Ovary (tissue), 9 donors: Measurements from ENCODE around the gene SCYGR4. TPM values are rescaled to one million over a fixed set of nuclear protein-coding genes. Genes with fewer than 3 reads are reported as not detected.

Experiments used
- DNase-seq, 5 donors: peaks; one replicate each; pipeline ENCODE4 v3.0.0-alpha.2; 2019 to 2020
- H3K27ac ChIP-seq, 2 donors: fragments of 200-600 bp; one replicate each; pipeline versions ENCODE4 v1.5.1 to v1.8.0; 2019 to 2022
- H3K27me3 ChIP-seq: fragments of 200-600 bp; one replicate; pipeline ENCODE4 v1.8.0; 2022
- H3K36me3 ChIP-seq: fragments of 200-600 bp; sonication (generic); one replicate; pipeline ENCODE4 v1.5.1; 2019
- H3K4me1 ChIP-seq: one replicate; pipeline ENCODE4 v1.8.1; 2013; ENCODE audit warnings: mild to moderate bottlenecking, moderate library complexity; ENCODE audit not compliant: insufficient read depth
- H3K4me3 ChIP-seq: fragments of 200-600 bp; sonication (generic); one replicate; pipeline ENCODE4 v1.5.1; 2017
- H3K9me3 ChIP-seq, 2 donors: fragments of 200-600 bp in 1 of 2; sonication (generic) in 1 of 2; one replicate each; pipeline versions ENCODE4 v1.5.1 to v1.8.1; 2013 to 2019; ENCODE audit warnings: mild to moderate bottlenecking in 1 of 2, moderate library complexity in 1 of 2
- CTCF ChIP-seq, 3 donors: fragments of 450-650 bp in 2 of 3; fragments of 200-600 bp in 1 of 3; IDR thresholded peaks; one replicate each; pipeline versions ENCODE4 v1.5.1 to v1.8.0; 2016 to 2022; ENCODE audit warnings: antibody characterized with exemption in 3 of 3, mild to moderate bottlenecking in 1 of 3
- EP300 ChIP-seq: sonication (generic); formaldehyde crosslinking; IDR thresholded peaks from one replicate; pipeline ENCODE4 v1.6.1; 2017; ENCODE audit warnings: antibody characterized with exemption
- POLR2A ChIP-seq: fragments of 450-650 bp; IDR thresholded peaks from one replicate; pipeline ENCODE4 v1.6.1; 2017; ENCODE audit warnings: antibody characterized with exemption, mild to moderate bottlenecking, moderate library complexity
- WGBS, 3 donors: extraction: QIAGEN DNeasy Blood & Tissue Kit in 1 of 3; methylation state at CpG; one replicate each; pipeline versions ENCODE4 v1.1.5 to v1.1.7; 2013 to 2017; 5-methylcytosine and 5-hydroxymethylcytosine counted together
- intact Hi-C, 4 donors: fragments of 100-400 bp; cut with DNase I; formaldehyde crosslinking; loops; one replicate each; pipeline versions ENCODE4 v1.11.0 to v1.15.1; 2022 to 2023
- polyA plus RNA-seq, 2 donors: library from polyadenylated mRNA; stranded (reverse); fragments of 200-250 nt in 1 of 2; fragments of 350-450 nt in 1 of 2; fragmentation: Illumina TruSeq in 1 of 2; extraction: RNeasy Lipid Tissue Mini Kit (QIAGEN cat#74804) in 1 of 2; gene quantifications; one replicate each; pipeline ENCODE4 v1.2.3, GENCODE V29; 2013 to 2014
- total RNA-seq, 7 donors: library from RNA; depleted of rRNA in 2 of 7; stranded (reverse); fragments of >200 nt in 2 of 7; fragmentation: NEBNext Ultra II Directional in 3 of 7; extraction: Animal tissue kit (Norgen Biotek cat#: 25700) in 3 of 7; gene quantifications; one replicate each; pipeline versions ENCODE4 v1.1.0 to v1.2.4, GENCODE V29; 2016 to 2023
- donor health status: DM: no; HTN: no; CAD: no; lungs with moderate emphysema.
- donor health status: DM: no; HTN: no; CAD: no.
- donor health status: Bipolar disorder and iron deficiency.
- donor health status: DM: yes; HTN: yes; CAD: no.
- donor health status: DM: no; HTN: no; CAD: no.
- donor health status: DM: yes; HTN: yes; CAD: no.

Gene SCYGR4
- total and polyA plus RNA-seq, 9 donors = not detected

DNA sequence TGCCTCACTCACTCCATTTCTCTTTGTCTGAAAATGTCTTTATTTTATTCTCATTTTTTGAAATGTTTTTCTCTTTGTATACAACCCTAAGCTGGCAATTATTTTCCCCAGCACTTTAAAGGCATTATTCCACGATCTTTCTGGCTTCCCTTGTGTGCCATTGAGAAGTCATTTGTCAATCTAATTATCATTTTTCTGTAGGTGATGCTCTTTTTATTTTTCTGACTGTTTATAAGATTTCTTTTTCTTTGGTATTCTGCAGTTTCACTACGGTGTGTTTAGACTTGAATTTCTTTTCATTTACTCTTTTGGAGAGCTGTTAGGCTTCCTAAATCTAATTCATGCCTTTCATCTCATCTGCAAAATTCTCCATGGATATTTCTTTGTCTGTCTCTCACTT is 8.1 kb downstream of the SCYGR4 start:
- Histone ChIP-seq H3K9me3 (no peaks in the 10 kb centered on the region), H3K27ac (no peak overlapping the region)

GRCh38 chr2:227626580-227627151 is 9.4 kb downstream of the SCYGR4 start:
- Histone ChIP-seq H3K36me3 (no peaks in the 10 kb centered on the region), H3K4me3 (no peak overlapping the region), H3K27me3 (no peaks in the 10 kb centered on the region), H3K27ac (no peak overlapping the region), H3K9me3 (no peaks in the 10 kb centered on the region), H3K4me1 (no peaks in the 10 kb centered on the region)
- intact Hi-C loops = no loop called here
- no peak for DNase-seq
- TF ChIP-seq CTCF (IDR thresholded peaks at IDR 0.05) = no peak
- TF ChIP-seq POLR2A = no peak
- no peak for TF ChIP-seq EP300
- 91 to 99% (median 97%) methylated on average over 10 of the region's 10 CpGs for WGBS, 3 donors

More for the DNA sequence above, 8.1 kb downstream of the SCYGR4 start:
- H3K27me3 ChIP-seq = no peaks in the 10 kb centered on the region
- H3K36me3 ChIP-seq = no peaks in the 10 kb centered on the region
- H3K4me1 ChIP-seq = no peaks in the 10 kb centered on the region
- no peak for DNase-seq
- TF ChIP-seq EP300 (no peak), POLR2A (no peak)
- intact Hi-C loops = no loop called here
- no peak overlapping the region for H3K4me3 ChIP-seq
- WGBS, 3 donors = 52 to 65% (median 62%) methylated on average over 2 of the region's 2 CpGs

DNA sequence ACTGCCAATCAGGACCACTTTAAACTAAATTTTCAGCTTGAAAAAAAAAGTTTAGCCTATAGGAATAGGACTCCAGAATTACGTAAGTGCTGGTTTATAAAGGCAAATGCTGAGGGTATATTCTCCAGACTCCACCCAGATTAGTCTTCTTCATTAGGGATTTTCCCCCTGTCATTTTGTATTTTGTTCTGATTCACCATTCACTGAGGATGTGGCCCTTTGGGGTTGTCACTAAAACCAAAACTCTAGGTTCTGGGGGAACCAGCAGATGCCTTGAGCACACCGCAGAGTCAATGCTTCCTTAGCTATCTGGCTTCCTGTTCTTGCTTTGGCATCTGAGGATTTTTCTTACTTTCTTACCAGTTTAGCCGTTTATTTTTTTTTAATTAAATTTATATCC is 10.5 kb downstream of the SCYGR4 start:
- DNase-seq = no peak
- Histone ChIP-seq H3K27me3 (no peaks in the 10 kb centered on the region), H3K27ac (no peak overlapping the region), H3K4me1 (no peaks in the 10 kb centered on the region), H3K36me3 (no peaks in the 10 kb centered on the region), H3K9me3 (no peaks in the 10 kb centered on the region), H3K4me3 (no peak overlapping the region)
- TF ChIP-seq POLR2A (no peak), CTCF (IDR thresholded peaks at IDR 0.05) (no peak), EP300 (no peak)
- intact Hi-C loops = no loop called here
- WGBS, 3 donors = 78 to 93% (median 92%) methylated on average over 3 of the region's 3 CpGs

DNA sequence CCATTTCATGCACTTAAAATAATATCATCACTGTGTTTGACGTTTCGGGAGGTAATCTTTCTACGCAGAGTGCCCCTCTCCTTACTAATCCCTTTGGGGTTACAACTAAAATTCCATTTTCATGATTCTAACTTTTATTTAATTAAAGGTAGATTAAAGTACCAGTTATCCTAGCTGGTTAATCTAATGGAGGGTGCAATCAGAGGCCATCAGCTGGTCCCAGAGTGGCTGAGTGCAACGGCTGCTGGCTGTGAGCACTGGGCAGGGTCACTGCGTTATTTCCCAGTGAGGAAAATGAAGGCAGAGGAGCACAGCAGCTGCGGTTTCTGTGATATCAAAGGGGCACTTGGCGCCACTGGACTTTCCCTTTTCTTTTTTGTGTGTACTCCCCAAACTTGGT is 12.1 kb downstream of the SCYGR4 start:
- no peak for DNase-seq
- no peak overlapping the region for H3K27ac ChIP-seq
- H3K36me3 ChIP-seq = no peaks in the 10 kb centered on the region
- H3K27me3 ChIP-seq = no peaks in the 10 kb centered on the region
- WGBS, 3 donors = 45 to 65% (median 56%) methylated on average over 7 of the region's 7 CpGs
- H3K9me3 ChIP-seq = no peaks in the 10 kb centered on the region
- TF ChIP-seq CTCF (IDR thresholded peaks at IDR 0.05) = no peak
- no peak for TF ChIP-seq POLR2A
- TF ChIP-seq EP300 = no peak
- H3K4me3 ChIP-seq = no peak overlapping the region
- intact Hi-C loops = no loop called here
- no peaks in the 10 kb centered on the region for H3K4me1 ChIP-seq

- Histone ChIP-seq H3K27ac (no peak overlapping the region), H3K4me1 (no peaks in the 10 kb centered on the region), H3K36me3 (no peaks in the 10 kb centered on the region), H3K4me3 (no peak overlapping the region), H3K27me3 (no peaks in the 10 kb centered on the region), H3K9me3 (no peaks in the 10 kb centered on the region)
- WGBS, 3 donors = 78 to 82% (median 80%) methylated on average over 3 of the region's 3 CpGs
- intact Hi-C loops = no loop called here
- DNase-seq = no peak
- TF ChIP-seq CTCF (IDR thresholded peaks at IDR 0.05) (no peak), EP300 (no peak), POLR2A (no peak)
These were observed 13.0 kb downstream of the SCYGR4 start for GRCh38 chr2:227630322-227630721.
